Endodermal cell (in vitro differentiated cells): ENCODE results near the gene DEPDC1B. TPM values are rescaled to one million over a fixed set of nuclear protein-coding genes. Genes with fewer than 3 reads are reported as not detected.

Experiments
- DNase-seq: peaks from one replicate; pipeline ENCODE4 v3.0.0-alpha.2; 2017
- H3K27ac ChIP-seq: 2 replicates; pipeline ENCODE4 v1.5.1; 2013; ENCODE audit warnings: mild to moderate bottlenecking, low read depth, low read length, moderate library complexity
- H3K27me3 ChIP-seq: 2 replicates; pipeline ENCODE4 v1.6.1; 2013; ENCODE audit warnings: mild to moderate bottlenecking, low read length, moderate library complexity; ENCODE audit not compliant: insufficient read depth, control insufficient read depth, poor library complexity, severe bottlenecking
- H3K36me3 ChIP-seq: 2 replicates; pipeline ENCODE4 v1.7.0; 2013; ENCODE audit warnings: mild to moderate bottlenecking, low read length, moderate library complexity; ENCODE audit not compliant: control insufficient read depth, insufficient read depth
- H3K4me1 ChIP-seq: one replicate; pipeline ENCODE4 v1.7.0; 2013; ENCODE audit warnings: low read length; ENCODE audit not compliant: control insufficient read depth, insufficient read depth
- H3K4me3 ChIP-seq: 2 replicates; pipeline ENCODE4 v1.5.1; 2013; ENCODE audit warnings: mild to moderate bottlenecking, low read length, moderate library complexity
- H3K9ac ChIP-seq: 2 replicates; pipeline ENCODE4 v1.6.1; 2013; ENCODE audit warnings: mild to moderate bottlenecking, low read length, moderate library complexity; ENCODE audit not compliant: poor library complexity, severe bottlenecking; ENCODE audit errors: extremely low read depth
- H3K9me3 ChIP-seq: 2 replicates; pipeline ENCODE4 v1.6.1; 2013; ENCODE audit warnings: mild to moderate bottlenecking, low read length, moderate library complexity; ENCODE audit not compliant: control insufficient read depth
- H3K27ac Mint-ChIP-seq: 2 replicates; pipeline ENCODE4 v1.8.0; 2020; ENCODE audit warnings: mixed read lengths
- H3K27me3 Mint-ChIP-seq: 2 replicates; pipeline ENCODE4 v1.8.0; 2021; ENCODE audit warnings: mild to moderate bottlenecking, mixed read lengths; ENCODE audit not compliant: insufficient read depth
- H3K36me3 Mint-ChIP-seq: 2 replicates; pipeline ENCODE4 v1.8.0; 2020; ENCODE audit warnings: low read depth, mixed read lengths
- H3K4me1 Mint-ChIP-seq: 2 replicates; pipeline ENCODE4 v1.8.0; 2020; ENCODE audit warnings: mixed read lengths
- H3K4me3 Mint-ChIP-seq: 2 replicates; pipeline ENCODE4 v1.8.0; 2020; ENCODE audit warnings: mild to moderate bottlenecking, moderate library complexity, mixed read lengths
- H3K9me3 Mint-ChIP-seq: 2 replicates; pipeline ENCODE4 v1.8.0; 2020; ENCODE audit warnings: mild to moderate bottlenecking, mixed read lengths
- WGBS, 2 experiments: methylation state at CpG; one replicate each; pipeline versions ENCODE4 v1.1.5 to v1.1.7; 2013; ENCODE audit warnings: missing lambda C conversion rate in 2 of 2, mixed read lengths in 1 of 2; ENCODE audit not compliant: insufficient coverage in 1 of 2, insufficient read length in 1 of 2; 5-methylcytosine and 5-hydroxymethylcytosine counted together
- total RNA-seq, 2 donors: library from RNA; stranded (reverse); fragmentation: NEBNext Ultra II Directional in 1 of 2; extraction: Animal tissue kit (Norgen Biotek cat#: 25700) in 1 of 2; gene quantifications; 2 replicates in 1 of 2; 3 replicates in 1 of 2; pipeline ENCODE4 v1.2.1, GENCODE V29; 2021
- TF ChIP-seq, protein P1 (sequence below): fragments of 200-600 bp; sonication (generic); conservative IDR thresholded peaks from 2 replicates; pipeline ENCODE4 v1.5.0; 2021; ENCODE audit warnings: antibody characterized with exemption, mild to moderate bottlenecking

The DEPDC1B gene
- total RNA-seq, 2 donors from 2014 or later = 32.2 to 42.1 TPM

DNA sequence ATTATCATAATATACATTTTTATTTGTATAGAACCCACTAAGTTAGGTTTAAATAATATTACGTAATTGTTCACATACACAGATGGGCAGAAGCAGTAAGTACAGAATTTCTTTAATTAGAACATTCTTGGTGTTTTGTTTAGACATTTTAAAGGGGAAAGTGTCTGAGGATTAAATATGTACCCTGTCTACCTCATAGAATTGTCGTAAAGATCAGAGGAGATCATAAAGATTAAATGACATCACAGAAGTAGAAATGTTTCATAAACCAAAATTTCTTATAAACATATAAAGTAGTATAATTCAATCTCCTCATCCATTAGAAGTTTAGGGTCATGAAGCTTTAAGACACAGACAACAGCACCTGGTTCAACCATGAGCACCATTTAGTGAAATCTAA, 20.1 kb downstream of the DEPDC1B start:
- Mint-ChIP-seq H3K4me3 (no peak overlapping the region), H3K27ac (no peak overlapping the region), H3K9me3 (no peaks in the 10 kb centered on the region), H3K27me3 (no peaks in the 10 kb centered on the region), H3K36me3 (peaks cover 6% of the 10 kb centered on the region), H3K4me1 (peaks cover 6% of the 10 kb centered on the region)
- Histone ChIP-seq H3K4me1 (no peaks in the 10 kb centered on the region), H3K27ac (no peak overlapping the region), H3K27me3 (no peaks in the 10 kb centered on the region), H3K36me3 (peaks cover 2% of the 10 kb centered on the region), H3K9ac (no peak overlapping the region), H3K9me3 (no peaks in the 10 kb centered on the region), H3K4me3 (no peak overlapping the region)
- no peak for DNase-seq
- TF ChIP-seq, protein P1, sequence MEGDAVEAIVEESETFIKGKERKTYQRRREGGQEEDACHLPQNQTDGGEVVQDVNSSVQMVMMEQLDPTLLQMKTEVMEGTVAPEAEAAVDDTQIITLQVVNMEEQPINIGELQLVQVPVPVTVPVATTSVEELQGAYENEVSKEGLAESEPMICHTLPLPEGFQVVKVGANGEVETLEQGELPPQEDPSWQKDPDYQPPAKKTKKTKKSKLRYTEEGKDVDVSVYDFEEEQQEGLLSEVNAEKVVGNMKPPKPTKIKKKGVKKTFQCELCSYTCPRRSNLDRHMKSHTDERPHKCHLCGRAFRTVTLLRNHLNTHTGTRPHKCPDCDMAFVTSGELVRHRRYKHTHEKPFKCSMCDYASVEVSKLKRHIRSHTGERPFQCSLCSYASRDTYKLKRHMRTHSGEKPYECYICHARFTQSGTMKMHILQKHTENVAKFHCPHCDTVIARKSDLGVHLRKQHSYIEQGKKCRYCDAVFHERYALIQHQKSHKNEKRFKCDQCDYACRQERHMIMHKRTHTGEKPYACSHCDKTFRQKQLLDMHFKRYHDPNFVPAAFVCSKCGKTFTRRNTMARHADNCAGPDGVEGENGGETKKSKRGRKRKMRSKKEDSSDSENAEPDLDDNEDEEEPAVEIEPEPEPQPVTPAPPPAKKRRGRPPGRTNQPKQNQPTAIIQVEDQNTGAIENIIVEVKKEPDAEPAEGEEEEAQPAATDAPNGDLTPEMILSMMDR = no peak
- WGBS, 2 experiments = 100% methylated on average over 2 of the region's 2 CpGs; no CpG with 5 or more reads in 1 of the 2 experiments

- no peak overlapping the region for H3K9ac ChIP-seq
Measured at GRCh38 chr5:60677850-60678664, 21.9 kb downstream of the DEPDC1B start.

GRCh38 chr5:60675286-60675685, 24.7 kb downstream of the DEPDC1B start:
- no peak for DNase-seq
- no peaks in the 10 kb centered on the region for H3K36me3 Mint-ChIP-seq
- TF ChIP-seq, protein P1 = no peak
- no peak overlapping the region for H3K4me3 Mint-ChIP-seq
- WGBS, 2 experiments = 86 to 88% methylated on average over 1 of the region's 1 CpG
- H3K4me1 ChIP-seq = peaks cover 21% of the 10 kb centered on the region
- no peaks in the 10 kb centered on the region for H3K27me3 Mint-ChIP-seq
- H3K27me3 ChIP-seq = no peaks in the 10 kb centered on the region
- no peaks in the 10 kb centered on the region for H3K36me3 ChIP-seq
- H3K4me3 ChIP-seq = no peak overlapping the region
- H3K9ac ChIP-seq = no peak overlapping the region
- H3K27ac Mint-ChIP-seq = no peak overlapping the region
- no peaks in the 10 kb centered on the region for H3K9me3 ChIP-seq
- peaks cover 47% of the 10 kb centered on the region for H3K4me1 Mint-ChIP-seq
- H3K27ac ChIP-seq = no peak overlapping the region
- no peaks in the 10 kb centered on the region for H3K9me3 Mint-ChIP-seq

More at GRCh38 chr5:60677850-60678664, 21.9 kb downstream of the DEPDC1B start:
- no peak overlapping the region for H3K27ac ChIP-seq
- 50 to 89% methylated on average over 1 to 6 of the region's 6 CpGs for WGBS, 2 experiments
- TF ChIP-seq, protein P1 = peak; percentile 84
- Mint-ChIP-seq H3K27ac (no peak overlapping the region), H3K9me3 (no peaks in the 10 kb centered on the region), H3K27me3 (no peaks in the 10 kb centered on the region), H3K36me3 (peaks cover 6% of the 10 kb centered on the region), H3K4me3 (no peak overlapping the region), H3K4me1 (peaks cover 23% of the 10 kb centered on the region)
- no peaks in the 10 kb centered on the region for H3K36me3 ChIP-seq
- DNase-seq = no peak
- H3K9me3 ChIP-seq = no peaks in the 10 kb centered on the region
- no peak overlapping the region for H3K4me3 ChIP-seq
- H3K27me3 ChIP-seq = no peaks in the 10 kb centered on the region
- H3K4me1 ChIP-seq = peaks cover 11% of the 10 kb centered on the region
